HG02884 (cell line): Measurements from ENCODE around the gene EIF2B2.
A peak's percentile ranks its signal among the peaks of the same experiment; 100 is the strongest.

ENCODE experiments used
- ATAC-seq: cut with Tn5 transposase; IDR thresholded peaks from one replicate; pipeline ENCODE4 v1.9.1; 2021; ENCODE audit warnings: mild to moderate bottlenecking, moderate library complexity; ENCODE audit not compliant: unreplicated experiment

EIF2B2 gene

GRCh38 chr14:75040959-75041358, 38.2 kb downstream of the EIF2B2 start:
- ATAC-seq: no peak

DNA sequence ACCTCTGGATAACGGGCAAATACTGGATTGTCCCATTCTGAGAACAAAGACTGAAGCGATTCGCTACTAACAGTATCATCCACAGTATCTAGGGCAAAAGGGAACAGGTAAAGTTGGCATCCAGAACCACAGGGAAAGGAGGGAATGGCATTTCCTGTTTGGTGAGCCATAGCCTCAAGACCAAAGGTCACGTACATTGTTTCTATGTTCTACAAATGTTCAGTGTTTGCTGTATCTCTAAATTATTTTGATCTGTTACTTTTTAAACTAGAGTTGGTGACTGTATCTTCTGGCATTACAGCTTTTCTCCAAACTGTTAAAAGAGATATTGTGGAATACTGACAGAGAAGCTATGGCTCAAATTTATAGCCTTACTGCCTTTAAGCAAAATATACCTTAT, 38.9 kb downstream of the EIF2B2 start:
- no peak for ATAC-seq

DNA sequence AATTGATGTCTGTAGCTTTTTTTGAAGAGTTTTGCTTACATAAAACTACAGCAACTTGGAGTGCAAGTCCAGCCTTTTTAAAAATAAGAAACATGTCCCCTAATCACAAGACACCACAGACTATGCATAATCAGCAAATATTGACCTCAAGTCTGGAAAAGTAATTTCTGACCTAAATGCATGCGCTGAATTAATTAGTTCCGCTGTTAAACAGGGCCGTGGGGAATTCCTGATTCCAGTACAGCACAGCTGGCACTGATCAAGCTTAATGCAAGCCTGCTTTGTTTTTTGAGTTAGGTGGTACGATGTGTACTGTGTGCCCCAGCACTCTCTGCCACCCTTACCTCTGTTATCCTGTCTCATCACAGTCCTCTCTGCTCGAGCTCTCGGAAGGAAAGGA, 39.3 kb downstream of the EIF2B2 start:
- no peak for ATAC-seq

DNA sequence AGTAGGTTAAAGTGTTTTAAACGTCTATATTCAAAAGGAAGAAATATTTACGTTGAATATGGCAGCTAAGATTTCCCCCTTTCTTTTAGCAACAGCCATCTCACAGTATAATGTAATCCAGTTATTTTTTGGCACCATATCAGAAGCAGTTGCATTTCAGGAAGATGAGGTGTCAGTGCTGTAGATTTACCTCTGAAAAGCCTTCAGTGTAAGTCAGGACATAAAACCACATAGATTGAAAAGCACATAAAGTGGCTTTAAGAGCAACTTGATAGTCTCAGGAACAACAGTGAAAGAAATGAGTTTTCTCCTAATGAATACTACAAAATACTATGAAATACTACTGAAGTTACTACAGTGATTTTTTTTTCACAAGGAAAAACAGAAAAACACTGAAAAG, 41.6 kb downstream of the EIF2B2 start:
- ATAC-seq: no peak

- ATAC-seq: no peak
Measured at GRCh38 chr14:75044752-75045151, 42.0 kb downstream of the EIF2B2 start.

GRCh38 chr14:75046275-75046674, 43.6 kb downstream of the EIF2B2 start:
- no peak for ATAC-seq

- ATAC-seq: no peak
Measured at GRCh38 chr14:75046899-75047298, 44.2 kb downstream of the EIF2B2 start.

GRCh38 chr14:75047506-75047905, 44.8 kb downstream of the EIF2B2 start:
- no peak for ATAC-seq

DNA sequence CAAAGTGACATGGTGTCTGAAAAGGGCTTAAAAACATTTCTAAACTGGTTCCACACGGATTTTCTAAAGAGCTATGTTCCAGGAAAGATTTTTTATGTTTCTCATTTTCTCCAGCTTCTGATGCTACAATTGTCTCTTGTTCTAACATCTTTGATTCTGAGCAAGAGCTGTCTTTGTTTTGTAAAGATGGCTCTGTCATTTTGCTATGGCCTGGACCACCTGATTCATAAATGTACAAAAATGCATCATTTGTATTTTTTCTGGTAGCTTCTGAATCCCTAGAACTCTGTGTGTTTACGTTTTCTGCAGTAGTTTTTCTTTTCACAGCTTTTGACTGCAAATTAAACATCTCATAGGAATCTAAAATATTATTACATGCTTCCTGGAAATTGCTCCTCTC, 45.4 kb downstream of the EIF2B2 start:
- ATAC-seq: no peak

DNA sequence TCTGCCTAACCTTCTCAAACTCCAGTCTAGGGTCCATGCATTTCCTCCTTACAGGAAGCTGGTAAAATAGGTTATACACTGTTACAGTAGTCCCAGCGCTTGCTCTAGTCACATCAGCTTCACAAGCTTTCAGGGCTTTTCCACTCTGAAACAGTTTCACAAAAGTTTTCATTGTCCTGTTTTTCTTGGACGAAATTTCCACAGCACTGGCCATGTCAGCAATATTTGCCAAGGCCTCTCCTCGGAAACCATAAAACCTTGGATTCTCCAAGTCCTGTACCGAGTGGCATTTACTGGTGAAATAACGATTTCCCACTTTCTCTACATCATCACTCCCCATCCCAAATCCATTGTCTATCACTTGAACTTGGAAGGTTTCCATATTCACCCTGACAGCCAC, 46.4 kb downstream of the EIF2B2 start:
- no peak for ATAC-seq

- no peak for ATAC-seq
Measured at GRCh38 chr14:75049731-75050201, 47.0 kb downstream of the EIF2B2 start.

- peak; percentile 62 for ATAC-seq
Measured at GRCh38 chr14:75050852-75051555, 48.3 kb downstream of the EIF2B2 start, which contains the start of gene MLH3. Gene MLH3 (minus strand): TSS chr14:75051467. CDS start chr14:75049655, 1,812 bp downstream.

DNA sequence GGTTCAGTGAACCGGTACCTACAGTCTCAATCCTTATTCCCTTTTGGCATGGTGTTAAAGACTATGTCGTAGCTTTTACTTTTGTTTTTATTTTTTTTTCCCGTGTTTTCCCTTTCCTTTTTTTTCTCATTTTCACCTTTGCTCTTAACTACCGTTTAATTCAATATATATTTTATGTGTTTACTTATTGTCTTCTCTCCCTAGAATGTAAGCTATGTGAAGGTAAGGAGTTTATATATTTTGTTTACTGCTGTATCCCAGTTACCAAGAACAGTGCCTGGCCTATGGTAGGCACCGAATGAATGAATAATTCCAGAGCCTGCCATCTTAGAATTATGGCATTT, 48.8 kb downstream of the EIF2B2 start:
- ATAC-seq: no peak

GRCh38 chr14:75053396-75054291, 50.9 kb downstream of the EIF2B2 start:
- ATAC-seq: no peak

- ATAC-seq: no peak
Measured at GRCh38 chr14:75054421-75054820, 51.7 kb downstream of the EIF2B2 start.

DNA sequence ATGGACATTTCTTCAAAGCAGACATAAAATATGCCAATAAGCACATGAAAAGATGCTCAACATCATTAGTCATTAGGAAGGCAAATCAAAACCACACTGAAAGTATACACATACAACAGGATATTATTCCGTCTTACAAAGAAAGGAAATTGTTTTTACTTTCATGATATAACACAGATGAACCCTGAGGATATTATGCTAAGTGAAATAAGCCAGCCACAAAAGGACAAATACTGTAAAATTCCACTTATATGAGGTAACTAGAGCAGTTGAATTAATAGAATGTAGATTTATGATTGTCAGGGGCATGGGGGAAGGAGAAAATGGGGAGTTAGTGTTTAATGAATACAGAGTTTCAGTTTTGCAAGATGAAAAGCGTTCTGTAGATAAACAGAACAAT, 56.9 kb downstream of the EIF2B2 start:
- no peak for ATAC-seq

DNA sequence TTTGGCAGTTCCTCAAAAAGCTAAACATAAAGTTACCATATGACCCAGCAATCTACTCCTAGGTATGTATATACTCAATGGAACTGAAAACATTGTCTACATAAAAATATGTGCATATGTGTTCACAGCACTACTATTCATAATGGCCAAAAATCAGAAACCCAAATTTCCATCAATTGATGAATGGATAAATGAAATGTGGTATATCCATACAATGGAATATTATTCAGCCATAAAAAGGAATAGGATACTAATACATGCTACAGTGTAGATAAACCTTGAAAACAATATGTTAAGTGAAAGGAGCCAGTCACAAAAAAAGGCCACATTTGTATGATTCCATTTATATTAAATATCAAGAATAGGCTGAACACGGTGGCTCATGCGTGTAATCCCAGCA, 57.7 kb downstream of the EIF2B2 start:
- ATAC-seq: no peak
